H1 (cell line): ENCODE measurements around the gene PPP2R3C. TPM values are rescaled to one million over a fixed set of nuclear protein-coding genes. Genes with fewer than 3 reads are reported as not detected.

Source experiments
- RBBP5 ChIP-seq: IDR thresholded peaks from 2 replicates; pipeline ENCODE4 v1.7.1; 2012; ENCODE audit warnings: low read depth, mild to moderate bottlenecking, inconsistent platforms, low read length, moderate library complexity, borderline replicate concordance
- polyA plus RNA-seq, 7 experiments: library from polyadenylated mRNA; depleted of rRNA in 3 of 7; stranded (reverse) in 5 of 7; unstranded in 2 of 7; fragments of >200 nt in 5 of 7; fragments of 200-250 nt in 2 of 7; gene quantifications; 1 replicate in 5 of 7; 2 replicates in 1 of 7; 4 replicates in 1 of 7; pipeline versions ENCODE4 v1.2.1 to v1.2.3, GENCODE V29; 2011 to 2013; ENCODE audit warnings: missing spikeins in 2 of 7, mixed read lengths in 2 of 7
- total RNA-seq: library from RNA; stranded (reverse); fragmentation: NEBNext Ultra II Directional; extraction: Animal tissue kit (Norgen Biotek cat#: 25700); gene quantifications from 2 replicates; pipeline ENCODE4 v1.2.1, GENCODE V29; 2021

The PPP2R3C gene
- total and polyA plus RNA-seq, 2 of the 8 experiments (the other 6 are each of a cell fraction or from before 2014, with no cell fraction given): 7.1 to 26.7 TPM

GRCh38 chr14:35158951-35159653 lies 37.3 kb upstream of the PPP2R3C start (continued):
- no peak for TF ChIP-seq RBBP5
- TF ChIP-seq, all 59 proteins: peak for 0
